Measurements from ENCODE around the gene EMC1.
"Not testable (repeated sequence)": the region's sequence is repeated elsewhere in the genome, so short reads cannot be mapped to it uniquely, and the experiment has no call there.

The EMC1 gene

DNA sequence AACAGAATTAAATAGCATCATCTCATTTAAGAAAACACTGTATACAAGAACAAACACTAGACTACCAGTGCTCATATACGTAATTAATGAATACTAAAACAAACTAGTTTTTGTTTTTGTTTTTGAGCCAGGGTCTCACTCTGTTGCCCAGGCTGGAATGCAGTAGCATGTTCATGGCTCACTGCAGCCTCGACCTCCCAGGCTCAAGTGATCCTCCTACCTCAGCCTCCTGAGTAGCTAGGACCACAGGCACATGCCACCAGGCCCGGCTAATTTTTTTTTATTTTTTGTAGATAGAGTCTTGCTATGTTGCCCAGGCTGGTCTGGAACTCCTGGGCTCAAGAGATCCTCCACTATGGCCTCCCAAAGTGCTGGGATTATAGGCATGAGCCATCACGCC is 34.7 kb downstream of the EMC1 start:
- DNase-seq (ENCODE audit: low spot score): not testable (repeated sequence)

DNA sequence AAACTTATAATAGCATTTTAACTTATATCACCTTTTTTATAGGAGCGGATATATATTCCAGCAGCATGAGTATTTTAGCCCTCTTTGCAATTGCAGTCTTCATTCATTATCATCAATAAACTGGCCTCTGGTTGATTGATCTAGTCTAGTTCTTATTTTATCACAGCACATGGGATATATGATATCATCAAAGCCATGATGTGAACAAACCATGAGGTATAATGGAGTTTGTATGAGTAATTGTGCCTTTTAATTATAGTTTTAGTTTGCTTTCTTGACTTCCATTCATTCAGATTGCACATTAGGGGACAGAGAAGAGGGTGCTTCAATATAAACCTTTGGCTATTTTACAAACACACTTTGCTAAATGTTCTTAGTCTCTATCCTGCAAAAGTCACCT is 37.7 kb downstream of the EMC1 start:
- DNase-seq (ENCODE audit: low spot score): no peak

DNA sequence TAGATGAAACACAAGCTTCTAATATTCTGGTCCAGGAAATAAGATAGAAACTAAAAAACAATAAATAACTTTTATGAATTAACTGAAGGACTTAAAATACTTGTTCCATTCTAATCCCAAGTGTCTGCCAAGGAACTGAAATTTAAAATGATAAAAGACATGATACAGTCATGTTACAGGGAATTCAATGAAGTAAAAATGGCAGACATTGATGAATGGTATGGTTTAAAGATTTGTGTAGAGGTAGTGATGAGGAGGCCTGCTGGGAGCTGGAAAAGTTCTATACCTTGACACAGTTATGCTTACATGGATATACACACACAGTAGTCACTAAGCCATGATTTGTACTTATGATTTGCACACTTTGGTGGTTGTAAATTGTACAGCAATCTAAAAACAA is 39.2 kb downstream of the EMC1 start:
- DNase-seq (ENCODE audit: low spot score): no peak

DNA sequence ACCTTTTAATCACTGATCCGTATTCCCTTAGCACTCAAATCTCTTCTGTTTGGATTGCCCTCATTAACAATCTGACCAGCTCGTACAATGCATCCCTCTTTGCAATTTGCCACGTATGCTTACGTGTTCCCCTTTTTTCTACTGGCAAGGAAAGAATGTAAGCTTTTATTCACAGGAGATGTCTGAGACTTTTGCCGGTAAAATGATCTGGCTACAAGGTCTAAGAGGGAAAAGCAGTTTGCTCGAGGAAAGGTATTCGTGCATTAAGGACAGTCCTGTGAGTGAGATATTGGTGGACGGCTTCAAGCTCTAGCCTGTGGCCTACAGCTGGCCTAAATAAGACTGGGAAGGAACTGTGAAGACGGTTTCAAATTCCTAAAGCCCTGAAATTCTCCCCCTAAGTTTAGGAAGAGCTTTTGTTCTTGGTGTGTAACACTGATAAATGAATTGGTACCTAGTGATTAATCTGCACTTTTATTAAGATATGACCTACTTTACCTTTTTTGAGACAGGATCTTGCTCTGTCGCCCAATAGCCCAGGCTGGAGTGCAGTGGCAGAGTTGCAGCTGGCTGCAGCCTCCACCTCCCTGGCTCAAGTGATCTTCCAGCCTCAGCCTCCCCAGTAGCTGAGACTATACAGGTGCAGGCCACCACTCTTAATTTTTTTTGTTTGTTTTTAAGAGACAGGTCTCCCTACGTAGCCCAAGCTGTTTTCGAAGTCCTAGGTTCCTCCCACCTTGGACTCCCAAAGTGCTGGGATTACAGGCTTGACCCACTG is 40.4 kb downstream of the EMC1 start:
- no peak for DNase-seq (ENCODE audit: low spot score)

DNA sequence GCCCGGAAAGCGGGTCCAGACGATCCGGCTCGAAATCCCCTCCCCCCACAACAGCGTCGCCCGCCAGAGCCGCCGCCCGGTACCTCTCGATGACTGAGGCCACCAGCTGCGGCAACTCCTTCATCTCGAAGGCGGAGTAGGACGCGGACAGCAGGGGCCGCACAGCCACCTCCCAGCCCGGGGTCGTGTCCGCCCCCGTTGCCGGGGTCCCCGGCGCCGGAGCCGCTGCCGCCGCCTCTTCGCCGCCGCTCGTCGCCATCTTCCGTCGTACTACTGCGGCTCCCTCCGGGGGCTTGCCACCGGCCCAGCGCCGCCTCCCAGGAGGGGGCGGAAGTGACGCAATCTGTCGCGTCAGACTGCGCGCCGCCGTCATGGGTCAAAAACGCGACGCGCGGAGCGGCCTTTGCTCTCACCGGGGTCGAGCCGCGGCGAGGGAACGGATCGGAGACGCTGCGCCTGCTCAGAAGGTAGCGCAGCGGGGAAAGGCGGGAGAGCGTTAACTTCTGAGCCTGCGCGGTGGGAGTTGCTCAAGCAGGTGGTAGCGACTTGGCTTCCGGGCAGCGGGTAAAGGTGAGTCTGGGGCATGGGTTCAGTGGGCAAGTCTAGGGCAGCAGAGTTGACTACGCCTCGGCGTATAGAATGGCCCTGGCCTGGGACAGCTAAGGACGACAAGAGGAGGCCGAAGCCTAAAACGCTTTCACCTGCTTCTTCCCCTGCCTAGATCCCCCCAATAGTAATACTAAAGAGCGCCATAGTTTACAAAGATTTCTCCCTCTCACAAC is 41.1 kb downstream of the EMC1 start, which contains the start of gene UBR4:
UBR4 (minus strand) TSS at position 277 of the 782 bp plus-strand sequence; CDS start at position 259, 18 bp downstream.
- DNase-seq (ENCODE audit: low spot score): peak; percentile 95

DNA sequence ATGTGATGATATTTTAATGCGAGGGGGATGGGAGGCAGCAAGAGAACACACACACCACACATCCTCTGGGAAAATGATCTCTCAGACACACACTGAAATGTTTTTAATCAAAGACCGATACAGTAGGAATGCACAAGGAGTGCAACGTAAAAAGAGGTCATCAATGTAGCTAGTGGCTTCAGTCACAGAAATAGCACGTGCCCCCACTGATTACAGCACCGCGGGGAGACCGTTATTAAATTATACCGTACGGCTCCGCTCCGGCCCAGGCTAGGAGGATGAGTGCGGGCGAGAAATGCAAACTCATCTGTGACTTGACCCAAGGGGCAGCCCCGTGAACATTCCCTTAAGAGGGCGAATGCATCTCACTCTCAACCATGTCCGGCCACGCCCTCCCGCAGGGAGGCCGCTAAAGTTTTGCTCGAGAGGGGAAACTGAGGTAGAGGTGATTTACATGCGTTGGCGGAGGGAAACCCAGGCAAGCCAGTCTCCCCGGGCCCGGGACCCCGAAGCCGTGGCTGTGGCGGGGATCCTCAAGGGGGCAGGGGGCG is 41.8 kb downstream of the EMC1 start:
- peak; percentile 23 for DNase-seq (ENCODE audit: low spot score)

DNA sequence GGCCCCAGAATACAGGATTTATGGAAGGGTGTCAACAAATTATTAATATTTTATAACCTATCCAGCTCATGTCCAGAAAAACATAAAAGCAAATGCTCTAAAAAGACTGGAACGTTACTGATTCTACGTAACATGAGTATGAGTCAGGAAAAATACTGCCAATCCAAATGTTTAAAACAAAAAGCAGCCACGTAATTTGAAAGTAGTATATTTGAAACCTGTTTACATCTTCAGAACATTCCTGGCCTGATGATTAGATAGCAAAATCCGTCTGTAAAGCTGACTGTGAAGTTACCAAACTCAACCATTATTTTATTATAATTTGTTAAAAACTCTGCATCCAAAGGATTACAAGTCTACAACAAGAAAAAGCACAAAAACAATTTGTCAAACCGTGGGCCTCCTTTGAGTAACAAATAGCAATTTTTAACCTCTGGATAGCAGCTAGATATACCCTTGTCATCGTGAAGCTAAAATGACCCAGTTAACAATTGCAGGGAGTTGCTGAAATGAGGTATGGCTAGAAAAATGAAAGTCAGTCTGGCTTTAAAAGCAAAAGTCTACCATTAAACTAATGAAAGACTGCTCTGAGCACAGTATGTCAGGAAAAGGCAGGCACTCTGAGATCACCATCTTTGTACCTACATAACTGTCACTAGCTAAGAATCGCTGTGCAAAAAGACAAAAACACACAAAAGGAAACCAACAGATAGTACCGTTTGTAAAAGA is 42.5 kb downstream of the EMC1 start:
- DNase-seq (ENCODE audit: low spot score): no peak

DNA sequence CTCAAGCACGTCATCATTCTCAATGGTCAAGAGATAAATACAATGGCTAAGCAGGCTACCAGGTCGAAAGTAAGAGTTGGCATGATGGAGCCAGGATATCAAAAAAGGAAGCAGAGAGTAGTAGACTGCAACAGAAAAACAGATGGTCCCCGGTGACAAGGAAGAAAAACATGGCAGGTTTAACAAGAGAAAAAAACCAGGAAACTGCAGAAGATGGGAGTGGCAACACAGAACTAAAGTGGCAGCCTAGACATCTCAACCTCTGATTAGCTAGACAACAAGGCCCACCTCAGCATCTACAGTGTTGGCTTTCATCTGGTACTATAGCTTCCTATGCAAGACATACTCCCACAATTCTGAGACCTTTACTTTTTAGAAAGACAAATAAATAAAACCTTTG is 44.4 kb downstream of the EMC1 start:
- DNase-seq (ENCODE audit: low spot score): no peak

GRCh38 chr1:19205845-19206244 is 45.5 kb downstream of the EMC1 start:
- no peak for DNase-seq (ENCODE audit: low spot score)

GRCh38 chr1:19205403-19205802 is 45.9 kb downstream of the EMC1 start:
- DNase-seq (ENCODE audit: low spot score): no peak

DNA sequence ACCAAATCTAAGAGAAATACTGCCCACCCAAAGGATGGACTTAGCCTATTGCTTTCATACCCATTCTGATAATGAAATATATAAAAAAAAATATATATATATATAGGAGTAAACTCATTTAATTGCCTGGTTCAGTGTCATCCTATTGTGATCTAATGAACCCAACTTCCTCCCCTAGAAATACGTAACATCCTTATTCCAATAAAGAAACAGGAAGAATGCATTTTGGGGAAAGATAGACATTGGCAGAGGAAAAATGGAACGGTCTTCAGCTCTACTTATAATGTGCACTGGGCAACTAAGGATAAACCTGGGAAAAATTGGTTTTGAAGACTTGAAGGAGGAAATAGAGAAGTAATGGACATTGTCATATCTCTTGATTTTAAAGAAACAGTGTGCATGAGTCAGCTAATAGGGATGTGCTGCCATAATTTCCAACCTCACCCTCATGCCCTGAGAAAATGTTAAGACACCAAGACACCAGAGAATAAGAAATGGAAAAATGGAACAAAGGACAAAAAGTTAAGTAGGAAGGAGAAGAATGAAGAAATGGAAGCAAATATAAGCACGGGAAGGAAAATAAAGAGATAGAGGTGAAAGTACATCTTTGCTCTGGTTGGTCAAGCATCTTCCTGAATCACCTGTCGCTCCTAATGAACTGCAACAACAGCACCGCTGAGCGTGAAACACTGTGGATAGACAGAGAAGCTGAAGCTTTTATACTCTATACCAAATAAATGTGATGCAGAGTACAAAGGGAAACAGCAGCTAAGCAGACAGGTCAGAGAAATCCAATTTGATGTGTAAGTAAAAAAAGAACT is 46.7 kb downstream of the EMC1 start:
- DNase-seq (ENCODE audit: low spot score): no peak

GRCh38 chr1:19203440-19203839 is 47.9 kb downstream of the EMC1 start:
- no peak for DNase-seq (ENCODE audit: low spot score)

DNA sequence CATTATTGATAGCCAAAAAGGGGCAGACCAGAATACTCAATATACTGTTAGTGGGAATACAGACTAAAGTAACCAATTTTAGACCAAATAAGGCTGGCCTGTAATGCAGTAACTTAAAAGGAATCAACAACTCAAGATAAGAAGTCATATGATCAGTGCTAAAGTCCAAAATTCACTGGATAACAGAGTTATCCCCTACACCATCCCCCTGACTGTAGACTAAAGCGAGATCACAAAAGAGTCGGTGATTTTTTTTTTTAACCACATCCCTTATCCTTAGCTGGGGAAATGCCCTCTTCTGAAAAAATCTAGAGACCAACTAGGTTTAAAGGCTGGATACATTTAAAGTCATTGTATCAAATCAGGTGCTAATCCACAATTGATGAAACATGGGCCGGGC is 48.9 kb downstream of the EMC1 start:
- DNase-seq (ENCODE audit: low spot score): no peak

DNA sequence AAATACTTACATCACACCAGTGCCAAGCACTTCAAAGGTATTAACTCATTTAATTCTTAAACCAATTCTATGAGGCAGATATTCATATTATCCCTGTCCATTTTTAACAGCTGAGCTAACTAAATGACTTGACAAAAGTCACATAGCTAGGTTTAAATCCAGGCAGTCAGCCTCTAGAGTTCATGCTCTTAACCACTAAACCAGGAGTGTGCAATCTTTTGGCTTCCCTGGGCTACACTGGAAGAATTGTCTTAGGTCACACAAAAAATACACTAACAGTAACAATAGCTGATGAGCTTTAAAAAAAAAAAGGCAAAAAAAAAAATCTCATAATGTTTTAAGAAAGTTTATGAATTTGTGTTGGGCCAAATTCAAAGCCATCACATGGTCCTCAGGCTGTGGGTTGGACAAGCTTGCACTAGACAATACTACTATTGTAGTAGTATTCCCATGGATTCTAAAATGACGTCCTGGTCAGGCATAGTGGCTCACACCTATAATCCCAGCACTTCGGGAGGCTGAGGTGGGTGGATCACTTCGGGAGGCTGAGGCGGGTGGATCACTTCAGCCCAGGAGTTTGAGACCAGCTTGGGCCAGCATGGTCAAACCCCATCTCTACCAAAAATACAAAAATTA is 51.2 kb downstream of the EMC1 start:
- no peak for DNase-seq (ENCODE audit: low spot score)

DNA sequence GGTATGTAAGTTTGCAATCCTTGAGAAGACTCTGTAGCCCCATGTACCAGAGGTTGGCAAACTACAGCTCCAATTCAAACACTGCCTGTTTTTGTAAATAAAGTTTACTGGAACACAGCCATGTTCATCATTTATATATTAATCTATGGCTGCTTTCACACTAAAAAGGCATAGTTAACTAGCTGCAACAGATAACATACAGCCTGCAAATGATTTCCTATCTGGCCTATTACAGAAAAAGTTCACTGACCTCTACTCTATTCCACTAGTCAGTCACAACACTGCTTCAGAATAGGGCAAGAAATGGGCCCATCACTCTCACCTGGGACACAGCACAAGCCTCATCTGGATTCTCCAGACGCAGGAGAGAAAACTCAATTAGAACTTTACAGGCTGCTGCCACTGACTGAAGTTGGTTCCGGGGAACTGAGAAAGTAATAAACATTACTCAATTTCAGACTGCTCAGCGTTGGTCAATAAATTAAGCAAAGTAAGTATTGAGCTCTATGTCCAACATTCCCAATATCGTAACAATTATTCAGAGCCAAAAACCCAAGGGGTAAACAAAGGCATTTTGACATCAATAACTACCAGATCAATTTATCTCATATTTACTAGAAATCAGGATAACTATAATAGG is 51.9 kb downstream of the EMC1 start:
- DNase-seq (ENCODE audit: low spot score): no peak

- DNase-seq (ENCODE audit: low spot score): no peak
Measured at GRCh38 chr1:19198820-19199219, 52.5 kb downstream of the EMC1 start.

DNA sequence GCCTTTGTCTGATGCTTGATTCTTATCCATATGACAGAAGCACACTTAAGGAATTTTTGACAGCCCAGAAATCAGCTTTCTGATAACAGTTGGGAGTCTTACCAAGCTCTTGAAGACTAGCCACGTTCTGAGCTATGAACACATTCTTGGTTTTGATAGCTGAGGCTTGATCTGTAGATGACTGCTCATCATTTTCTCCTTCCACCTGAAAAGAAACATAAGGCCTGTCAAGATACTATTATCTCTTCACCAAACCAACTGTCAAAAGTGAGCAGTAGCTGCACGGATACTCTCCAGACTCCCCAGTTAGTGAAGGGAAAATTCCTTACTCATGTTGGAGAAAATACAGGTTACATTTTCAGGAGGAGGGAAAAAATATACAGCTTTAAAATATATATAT is 53.5 kb downstream of the EMC1 start:
- DNase-seq (ENCODE audit: low spot score): no peak

GRCh38 chr1:19196331-19196730 is 55.0 kb downstream of the EMC1 start:
- no peak for DNase-seq (ENCODE audit: low spot score)

DNA sequence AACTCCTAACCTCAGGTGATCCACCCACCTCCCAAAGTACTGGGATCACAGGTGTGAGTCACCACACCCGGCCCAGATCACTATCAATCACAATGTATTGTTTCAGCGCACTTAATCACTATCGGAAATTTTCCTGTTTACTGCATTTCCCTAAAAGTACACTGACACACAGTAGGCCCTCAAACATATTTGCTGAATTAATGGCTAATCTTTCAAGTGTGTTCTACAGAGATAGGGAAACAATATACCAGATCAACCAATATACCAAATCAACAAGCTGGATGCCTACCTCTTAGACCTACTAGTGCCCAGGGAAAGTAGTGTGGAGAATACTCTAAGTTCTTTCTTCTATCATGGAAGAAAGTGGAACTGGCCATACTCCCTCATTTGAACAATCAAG is 58.3 kb downstream of the EMC1 start:
- DNase-seq (ENCODE audit: low spot score): no peak

DNA sequence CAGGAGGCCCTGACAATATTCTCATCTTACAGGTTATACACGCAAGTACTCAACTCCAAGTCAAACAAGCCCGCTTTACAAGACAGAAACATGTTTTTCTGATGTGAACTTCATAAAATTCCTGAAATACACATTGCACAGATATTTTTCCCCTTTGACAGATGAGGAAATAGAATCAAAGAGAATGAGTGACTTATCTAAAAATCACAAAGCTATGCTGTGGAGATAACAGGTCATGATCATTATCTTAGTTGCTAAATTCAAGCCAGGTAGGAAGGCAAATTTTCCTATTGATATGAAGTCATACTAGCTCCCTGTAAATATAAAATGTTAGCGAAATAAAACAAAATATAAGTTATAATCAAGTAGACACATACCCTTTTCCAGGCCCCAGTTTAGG is 59.5 kb downstream of the EMC1 start:
- no peak for DNase-seq (ENCODE audit: low spot score)

DNA sequence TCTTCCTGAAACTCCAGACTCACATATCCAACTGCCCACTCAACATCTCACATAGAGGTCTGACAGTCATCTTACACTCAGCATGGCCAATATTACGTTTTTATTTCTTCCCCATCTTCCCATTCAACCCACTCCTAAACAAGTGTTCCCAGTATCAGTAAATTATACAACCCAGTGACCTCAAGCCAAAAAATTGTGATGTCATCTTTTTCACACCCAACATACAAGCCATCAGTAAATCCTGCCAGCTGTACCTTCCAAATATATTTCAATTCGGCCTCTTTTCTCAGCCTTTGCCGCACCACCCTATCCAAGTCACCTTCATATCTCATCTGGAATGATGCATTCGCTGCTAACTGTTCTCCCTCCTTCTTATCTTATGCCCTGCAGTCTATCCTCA is 60.9 kb downstream of the EMC1 start:
- no peak for DNase-seq (ENCODE audit: low spot score)

Measured in CD4-positive, alpha-beta T cell treated with Interleukin-2 at 100 ng/mL for 4 hours (primary cell).